ENCODE results near the gene SHISAL2A.

SHISAL2A gene

DNA sequence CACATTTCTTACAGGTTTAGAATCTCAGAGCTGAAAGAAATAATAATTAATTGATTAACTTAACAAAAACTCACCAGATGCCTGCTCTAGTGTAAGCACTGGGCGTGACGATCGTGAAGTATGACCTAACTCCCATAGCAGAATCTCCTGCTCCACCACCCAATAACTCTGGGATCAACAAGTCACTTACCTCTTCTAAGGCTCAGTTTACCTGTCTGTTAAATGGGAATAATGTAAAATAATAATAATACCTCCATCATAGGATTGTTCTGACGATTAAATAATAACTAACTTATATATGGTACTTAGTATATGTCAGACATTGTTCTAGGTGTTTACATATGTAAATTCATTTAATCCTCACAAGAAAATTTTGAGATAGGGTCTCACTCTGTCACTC, 40.5 kb downstream of the SHISAL2A start:
- DNase-seq (ENCODE audit: low read depth) = no peak
- TF ChIP-seq, protein P1, sequence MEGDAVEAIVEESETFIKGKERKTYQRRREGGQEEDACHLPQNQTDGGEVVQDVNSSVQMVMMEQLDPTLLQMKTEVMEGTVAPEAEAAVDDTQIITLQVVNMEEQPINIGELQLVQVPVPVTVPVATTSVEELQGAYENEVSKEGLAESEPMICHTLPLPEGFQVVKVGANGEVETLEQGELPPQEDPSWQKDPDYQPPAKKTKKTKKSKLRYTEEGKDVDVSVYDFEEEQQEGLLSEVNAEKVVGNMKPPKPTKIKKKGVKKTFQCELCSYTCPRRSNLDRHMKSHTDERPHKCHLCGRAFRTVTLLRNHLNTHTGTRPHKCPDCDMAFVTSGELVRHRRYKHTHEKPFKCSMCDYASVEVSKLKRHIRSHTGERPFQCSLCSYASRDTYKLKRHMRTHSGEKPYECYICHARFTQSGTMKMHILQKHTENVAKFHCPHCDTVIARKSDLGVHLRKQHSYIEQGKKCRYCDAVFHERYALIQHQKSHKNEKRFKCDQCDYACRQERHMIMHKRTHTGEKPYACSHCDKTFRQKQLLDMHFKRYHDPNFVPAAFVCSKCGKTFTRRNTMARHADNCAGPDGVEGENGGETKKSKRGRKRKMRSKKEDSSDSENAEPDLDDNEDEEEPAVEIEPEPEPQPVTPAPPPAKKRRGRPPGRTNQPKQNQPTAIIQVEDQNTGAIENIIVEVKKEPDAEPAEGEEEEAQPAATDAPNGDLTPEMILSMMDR (IDR thresholded peaks at IDR 0.05; ENCODE audit: insufficient read depth, low read depth, low read length, missing control alignments) = no peak
- no peak overlapping the region for H3K4me3 ChIP-seq (ENCODE audit: low read depth, low read length)

DNA sequence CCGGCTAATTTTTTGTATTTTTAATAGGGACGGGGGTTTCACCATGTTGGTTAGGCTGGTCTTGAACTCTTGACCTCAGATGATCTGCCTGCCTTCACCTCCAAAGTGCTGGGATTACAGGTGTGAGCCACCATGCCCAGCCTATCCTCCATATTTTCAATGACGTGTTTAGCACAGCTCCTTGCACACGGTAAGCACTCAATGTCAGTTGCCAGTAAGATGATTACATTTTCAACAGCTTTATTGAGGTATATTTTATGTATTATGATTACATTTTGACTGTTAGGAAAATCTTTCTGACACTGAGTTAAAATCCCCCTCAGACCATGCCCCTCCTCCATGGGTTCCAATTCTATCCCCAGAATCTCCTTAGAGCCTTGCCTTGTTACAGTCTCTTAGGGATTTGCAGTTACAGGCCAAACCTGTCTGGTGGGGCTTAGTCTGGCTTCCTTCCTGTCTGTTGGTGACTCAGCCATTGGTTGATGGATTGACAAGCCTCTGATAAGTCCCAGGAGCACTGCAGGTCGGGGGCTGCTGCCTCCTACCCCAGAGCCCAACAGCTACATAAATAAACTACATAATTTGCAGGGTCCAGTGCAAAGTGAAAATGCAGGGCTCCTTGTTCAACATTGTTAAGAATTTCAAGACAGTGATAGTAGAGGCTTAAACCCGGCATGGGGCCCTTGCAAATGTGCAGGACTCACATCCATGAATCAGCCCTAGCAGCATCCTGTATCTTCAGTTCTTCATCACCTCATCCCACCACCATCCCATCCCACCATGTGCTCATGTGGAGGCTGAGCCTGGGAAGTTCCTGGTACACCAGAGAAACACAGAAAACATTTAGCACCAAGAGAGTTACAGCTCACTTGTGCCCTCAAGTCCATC, 41.8 kb downstream of the SHISAL2A start:
- no peak for DNase-seq (ENCODE audit: low read depth)
- TF ChIP-seq, protein P1 (IDR thresholded peaks at IDR 0.05; ENCODE audit: insufficient read depth, low read depth, low read length, missing control alignments) = no peak
- no peak overlapping the region for H3K4me3 ChIP-seq (ENCODE audit: low read depth, low read length)

DNA sequence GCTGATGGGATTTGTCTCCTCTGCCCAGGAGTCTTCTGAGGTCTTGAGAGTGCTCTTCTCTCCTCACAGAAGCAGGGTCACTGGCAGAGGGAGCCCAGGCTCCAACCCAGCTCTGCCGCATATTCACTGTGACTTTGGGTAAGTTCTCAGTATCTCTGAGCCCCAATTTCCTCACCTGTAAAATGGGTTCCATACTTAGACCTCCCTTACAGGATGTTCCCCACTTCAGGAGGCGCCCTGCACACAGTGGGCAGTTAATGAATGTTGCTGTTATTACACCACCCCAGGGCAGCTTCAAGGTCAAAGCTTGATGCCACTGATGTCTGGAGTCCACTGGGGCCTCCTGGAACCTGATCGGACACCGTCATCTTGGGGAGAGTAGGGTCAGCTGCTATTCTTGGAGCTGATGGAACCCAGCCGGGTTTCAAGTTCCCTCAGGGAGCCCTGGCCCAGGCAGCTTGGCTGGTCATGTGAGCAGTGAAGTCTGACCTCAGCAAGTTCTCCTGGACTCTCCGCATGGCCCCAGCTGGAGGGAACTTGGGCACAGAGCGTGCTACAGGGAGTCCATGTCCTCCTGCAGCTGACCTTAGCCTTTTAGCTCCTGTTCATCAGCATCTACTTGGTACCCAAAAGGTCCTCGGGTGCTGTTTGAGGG, 43.4 kb downstream of the SHISAL2A start:
- TF ChIP-seq, protein P1 (IDR thresholded peaks at IDR 0.05; ENCODE audit: insufficient read depth, low read depth, low read length, missing control alignments) = no peak
- no peak for DNase-seq (ENCODE audit: low read depth)
- no peak overlapping the region for H3K4me3 ChIP-seq (ENCODE audit: low read depth, low read length)

DNA sequence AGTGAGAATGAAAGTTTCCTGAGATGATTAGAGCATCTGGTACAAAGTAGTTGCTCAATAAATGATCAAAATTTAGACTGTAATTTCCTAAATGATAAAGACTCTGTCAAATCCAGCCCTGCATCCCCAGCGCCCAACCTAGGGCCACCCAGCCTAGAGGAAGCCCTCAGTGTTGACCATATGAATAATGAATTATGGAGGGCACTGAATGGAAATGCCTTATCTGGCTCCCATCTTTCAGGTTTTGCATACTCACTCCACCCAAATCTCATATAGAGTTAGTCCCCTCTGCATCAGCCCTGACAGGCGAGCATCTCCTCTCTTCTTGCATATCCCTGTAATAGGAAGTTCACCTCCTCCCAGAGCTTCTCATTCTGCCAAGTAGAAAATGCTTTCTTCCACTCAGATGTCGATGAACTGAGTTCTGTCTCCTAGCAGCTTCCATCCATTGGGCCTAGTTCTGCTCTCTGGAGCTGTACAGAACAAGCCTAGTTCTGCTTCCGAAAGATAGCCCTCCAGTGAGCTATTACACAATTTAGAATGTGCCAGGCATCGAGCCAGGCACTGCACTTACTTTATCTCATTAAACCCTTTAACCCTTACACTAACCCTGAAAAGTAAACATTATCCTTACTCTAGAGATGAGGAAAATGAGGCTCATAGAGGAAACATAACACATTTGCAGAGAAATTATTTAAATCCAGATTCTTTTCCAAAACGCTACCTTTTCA, 44.3 kb downstream of the SHISAL2A start:
- H3K4me3 ChIP-seq (ENCODE audit: low read depth, low read length) = no peak overlapping the region
- TF ChIP-seq, protein P1 (IDR thresholded peaks at IDR 0.05; ENCODE audit: insufficient read depth, low read depth, low read length, missing control alignments) = no peak
- no peak for DNase-seq (ENCODE audit: low read depth)

DNA sequence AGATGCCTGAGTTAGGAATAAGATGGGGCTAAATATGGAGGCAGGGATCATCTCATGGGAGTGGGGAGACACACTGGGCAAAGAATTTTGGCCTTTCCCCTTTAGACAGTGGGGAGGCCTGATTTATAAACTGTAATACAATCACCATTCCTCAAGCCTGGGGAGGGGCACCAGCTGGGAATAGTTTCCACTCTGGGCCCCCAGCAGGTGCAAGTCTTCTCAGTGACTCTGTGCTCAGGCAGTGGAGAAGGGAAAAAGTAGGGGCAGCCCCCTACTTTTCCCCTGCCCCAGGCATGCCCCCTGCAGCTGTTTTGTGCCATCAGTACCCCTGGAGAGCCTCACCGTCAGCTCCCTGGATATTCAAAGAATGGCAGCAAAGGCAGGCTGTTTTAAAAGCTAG, 46.1 kb downstream of the SHISAL2A start:
- TF ChIP-seq, protein P1 (IDR thresholded peaks at IDR 0.05; ENCODE audit: insufficient read depth, low read depth, low read length, missing control alignments) = no peak
- DNase-seq (ENCODE audit: low read depth) = no peak
- H3K4me3 ChIP-seq (ENCODE audit: low read depth, low read length) = no peak overlapping the region

DNA sequence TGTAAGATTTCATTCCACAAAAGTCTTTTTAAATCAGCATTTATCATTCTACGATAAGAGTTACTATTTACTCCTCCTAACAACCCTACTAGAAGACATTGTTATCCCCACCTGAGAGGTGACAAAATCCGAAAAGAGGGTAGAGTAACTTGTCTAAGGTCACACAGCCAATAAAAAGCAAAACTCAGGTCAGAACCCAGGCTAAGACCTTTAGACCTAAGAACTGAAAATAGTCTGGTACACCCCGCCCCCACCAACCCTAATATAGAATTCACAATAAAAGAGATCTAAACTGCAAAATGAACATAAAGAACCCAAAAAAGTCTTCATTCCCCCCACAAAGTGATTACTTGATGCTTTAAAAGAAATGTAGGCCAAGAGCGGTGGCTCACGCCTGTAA, 46.5 kb downstream of the SHISAL2A start:
- TF ChIP-seq, protein P1 (IDR thresholded peaks at IDR 0.05; ENCODE audit: insufficient read depth, low read depth, low read length, missing control alignments) = no peak
- no peak for DNase-seq (ENCODE audit: low read depth)
- no peak overlapping the region for H3K4me3 ChIP-seq (ENCODE audit: low read depth, low read length)
